Fibroblast of lung (primary cell): Measurements from ENCODE around the gene OGA.

Source experiments
- CTCF ChIP-seq, 2 donors: IDR thresholded peaks in 1 of 2; conservative IDR thresholded peaks in 1 of 2; 1 replicate in 1 of 2; 2 replicates in 1 of 2; pipeline ENCODE4 v1.5.1; 2011 to 2012; ENCODE audit warnings: low read length in 2 of 2, control low read depth in 1 of 2, inconsistent platforms in 1 of 2, low read depth in 1 of 2, mild to moderate bottlenecking in 1 of 2
- EZH2 ChIP-seq: IDR thresholded peaks from 2 replicates; pipeline ENCODE4 v1.5.1; 2012; ENCODE audit warnings: low read length, control low read depth, mild to moderate bottlenecking; ENCODE audit errors: missing control alignments

- TF ChIP-seq CTCF (conservative IDR thresholded peaks at IDR 0.05 in 1 of 2, IDR thresholded peaks at IDR 0.05 in 1 of 2; ENCODE audit: low read depth in 1 of 2, low read length in 2 of 2): no peak
- no peak for TF ChIP-seq EZH2
These were observed 36.6 kb downstream of the OGA start for GRCh38 chr10:101781655-101781983.
